ENCODE measurements around the gene ALDOA. TPM values are rescaled to one million over a fixed set of nuclear protein-coding genes. Genes with fewer than 3 reads are reported as not detected.
A peak's percentile ranks its signal among the peaks of the same experiment; 100 is the strongest.

ALDOA gene
- total and polyA plus RNA-seq, 9 of the 15 experiments (the other 6 are each of a cell fraction or from before 2014, with no cell fraction given): 311 to 2,224 (median 1,293) TPM

DNA sequence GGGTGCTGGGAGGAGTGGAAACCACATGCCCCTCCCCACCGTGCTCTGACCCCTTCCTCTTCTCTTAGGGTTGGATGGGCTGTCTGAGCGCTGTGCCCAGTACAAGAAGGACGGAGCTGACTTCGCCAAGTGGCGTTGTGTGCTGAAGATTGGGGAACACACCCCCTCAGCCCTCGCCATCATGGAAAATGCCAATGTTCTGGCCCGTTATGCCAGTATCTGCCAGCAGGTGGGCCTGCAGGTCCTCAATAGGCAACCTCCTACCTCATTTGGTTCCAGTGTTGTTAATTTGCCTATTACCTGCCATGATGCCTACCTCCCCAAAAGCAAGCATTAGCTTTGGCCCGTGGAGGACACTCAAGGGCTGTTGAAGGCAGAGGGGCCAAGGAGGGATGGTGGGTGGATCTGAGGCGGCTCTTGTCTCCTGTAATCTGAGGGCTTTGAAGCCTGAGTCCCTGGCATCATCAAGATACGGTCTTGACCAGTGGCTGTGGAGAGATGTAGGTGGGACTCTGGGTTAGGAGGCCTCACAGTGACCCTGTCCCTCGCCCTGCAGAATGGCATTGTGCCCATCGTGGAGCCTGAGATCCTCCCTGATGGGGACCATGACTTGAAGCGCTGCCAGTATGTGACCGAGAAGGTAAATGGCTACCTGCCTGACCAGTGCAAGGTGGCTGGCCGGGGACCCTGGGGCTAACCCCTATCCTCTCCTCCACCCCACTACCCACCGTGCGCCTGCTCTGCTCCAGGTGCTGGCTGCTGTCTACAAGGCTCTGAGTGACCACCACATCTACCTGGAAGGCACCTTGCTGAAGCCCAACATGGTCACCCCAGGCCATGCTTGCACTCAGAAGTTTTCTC is 3.4 kb downstream of the ALDOA start (continued):
- TF ChIP-seq JUNB (CRISPR knock-in tag; conservative IDR thresholded peaks at IDR 0.05) (no peak), RAD21 (CRISPR knock-in tag; conservative IDR thresholded peaks at IDR 0.05 in 1 of 2, IDR thresholded peaks at IDR 0.05 in 1 of 2) (0 out of 4 replicates have a peak, but pooled peaks of 1 of the 2 experiments have one; percentile 11), ZNF282 (CRISPR knock-in tag; IDR thresholded peaks at IDR 0.05) (0 out of 2 replicates have a peak, but pooled peaks have one; percentile 65), SLC30A9 (CRISPR knock-in tag; IDR thresholded peaks at IDR 0.05) (no peak), RFX7 (CRISPR knock-in tag; IDR thresholded peaks at IDR 0.05) (no peak), ASH1L (IDR thresholded peaks at IDR 0.05; ENCODE audit: borderline replicate concordance, low read depth, partially characterized antibody) (no peak), FUS (optimal IDR thresholded peaks at IDR 0.05; ENCODE audit: low read depth, low read length) (no peak), ZC3H4 (CRISPR knock-in tag; IDR thresholded peaks at IDR 0.05; ENCODE audit: borderline replicate concordance) (peak; percentile 56; the same call in 1 of the 2 replicates), ZFX (CRISPR knock-in tag; IDR thresholded peaks at IDR 0.05) (0 out of 2 replicates have a peak, but pooled peaks have one; percentile 28), YY1 (IDR thresholded peaks at IDR 0.05; ENCODE audit: borderline replicate concordance in 1 of 3, control insufficient read depth in 1 of 3, extremely low read depth in 1 of 3, insufficient read depth in 3 of 3, insufficient read length in 1 of 3, insufficient replicate concordance in 2 of 3, low read depth in 1 of 3, low read length in 2 of 3) (peak in 1 of 3 experiments; percentile 7), ZBED1 (IDR thresholded peaks at IDR 0.05) (peak; percentile 39; the same call in 1 of the 2 replicates), SIN3A (IDR thresholded peaks at IDR 0.05; ENCODE audit: borderline replicate concordance in 2 of 2, control insufficient read depth in 1 of 2, low read depth in 2 of 2, low read length in 2 of 2) (0 out of 4 replicates have a peak, but pooled peaks of 1 of the 2 experiments have one; percentile 35), CHD1 (IDR thresholded peaks at IDR 0.05; ENCODE audit: low read length) (peak; percentile 21), SMC3 (conservative IDR thresholded peaks at IDR 0.05; ENCODE audit: insufficient read depth, low read depth, low read length) (0 out of 2 replicates have a peak, but pooled peaks have one; percentile 9), POLR2A (conservative IDR thresholded peaks at IDR 0.05) (peak; percentile 27; the same call in 1 of the 2 replicates)
- TF ChIP-seq, protein P1, sequence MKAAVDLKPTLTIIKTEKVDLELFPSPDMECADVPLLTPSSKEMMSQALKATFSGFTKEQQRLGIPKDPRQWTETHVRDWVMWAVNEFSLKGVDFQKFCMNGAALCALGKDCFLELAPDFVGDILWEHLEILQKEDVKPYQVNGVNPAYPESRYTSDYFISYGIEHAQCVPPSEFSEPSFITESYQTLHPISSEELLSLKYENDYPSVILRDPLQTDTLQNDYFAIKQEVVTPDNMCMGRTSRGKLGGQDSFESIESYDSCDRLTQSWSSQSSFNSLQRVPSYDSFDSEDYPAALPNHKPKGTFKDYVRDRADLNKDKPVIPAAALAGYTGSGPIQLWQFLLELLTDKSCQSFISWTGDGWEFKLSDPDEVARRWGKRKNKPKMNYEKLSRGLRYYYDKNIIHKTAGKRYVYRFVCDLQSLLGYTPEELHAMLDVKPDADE (conservative IDR thresholded peaks at IDR 0.05; ENCODE audit: control insufficient read depth, low read depth, low read length): no peak

Measured in K562 (cell line).